CD4-positive, alpha-beta T cell (primary cell): ENCODE data around the gene EPHB1. TPM values are rescaled to one million over a fixed set of nuclear protein-coding genes. Genes with fewer than 3 reads are reported as not detected.

Experiments
- ATAC-seq: fragments of 200-7000 bp; cut with Tn5 transposase; one replicate; pipeline ENCODE4 v1.10.0; 2022; ENCODE audit warnings: mild to moderate bottlenecking; ENCODE audit not compliant: poor library complexity
- CTCF ChIA-PET: fragments of 350-600 bp; sonication (Branson Sonifier 250); formaldehyde crosslinking; loops from one replicate; lab custom pipeline; 2021; ENCODE audit warnings: antibody characterized with exemption, inconsistent platforms; lab: Charles Lee
- POLR2A ChIA-PET: fragments of 350-600 bp; sonication (Branson Sonifier 250); formaldehyde crosslinking; loops from one replicate; lab custom pipeline; 2021; ENCODE audit warnings: antibody characterized with exemption, inconsistent platforms; lab: Charles Lee
- DNase-seq, 14 experiments: peaks; one replicate each; pipeline ENCODE4 v3.0.0-alpha.2; 2013 to 2020; ENCODE audit warnings: mixed read lengths in 2 of 14
- H3K27ac ChIP-seq, 2 donors: one replicate each; pipeline versions ENCODE4 v1.5.1 to v1.7.0; 2013; ENCODE audit warnings: low read length in 2 of 2, low read depth in 1 of 2, mild to moderate bottlenecking in 1 of 2
- H3K27me3 ChIP-seq, 2 experiments: 1 replicate in 1 of 2; 2 replicates in 1 of 2; pipeline versions ENCODE4 v1.6.1 to v1.7.0; 2013; ENCODE audit warnings: low read length in 2 of 2, control low read depth in 1 of 2, mild to moderate bottlenecking in 1 of 2, moderate library complexity in 1 of 2; ENCODE audit not compliant: insufficient read depth in 2 of 2, control insufficient read depth in 1 of 2
- H3K36me3 ChIP-seq: one replicate; pipeline ENCODE4 v1.6.1; 2013; ENCODE audit warnings: low read length, control low read depth; ENCODE audit not compliant: insufficient read depth
- H3K4me1 ChIP-seq: one replicate; pipeline ENCODE4 v1.6.1; 2013; ENCODE audit warnings: low read length, control low read depth; ENCODE audit not compliant: insufficient read depth
- H3K4me3 ChIP-seq: one replicate; pipeline ENCODE4 v1.5.1; 2013; ENCODE audit warnings: mild to moderate bottlenecking, low read length, moderate library complexity
- H3K9me3 ChIP-seq, 2 experiments: 1 replicate in 1 of 2; 2 replicates in 1 of 2; pipeline versions ENCODE4 v1.6.1 to v1.7.0; 2013; ENCODE audit warnings: low read length in 2 of 2, mild to moderate bottlenecking in 2 of 2, control low read depth in 1 of 2, moderate library complexity in 1 of 2; ENCODE audit not compliant: control insufficient read depth in 1 of 2, insufficient read depth in 1 of 2
- H3K27ac Mint-ChIP-seq: one replicate; pipeline ENCODE4 v1.8.0; 2020; ENCODE audit warnings: mixed read lengths
- H3K27me3 Mint-ChIP-seq: one replicate; pipeline ENCODE4 v1.8.0; 2021; ENCODE audit warnings: mixed read lengths
- H3K36me3 Mint-ChIP-seq: one replicate; pipeline ENCODE4 v1.8.0; 2021; ENCODE audit warnings: low read depth, mixed read lengths
- H3K4me1 Mint-ChIP-seq: one replicate; pipeline ENCODE4 v1.8.0; 2021; ENCODE audit warnings: low read depth, mixed read lengths
- H3K4me3 Mint-ChIP-seq: one replicate; pipeline ENCODE4 v1.8.0; 2020; ENCODE audit warnings: mild to moderate bottlenecking, mixed read lengths
- H3K9me3 Mint-ChIP-seq: one replicate; pipeline ENCODE4 v1.8.0; 2020; ENCODE audit warnings: mixed read lengths
- intact Hi-C, 2 experiments: fragments of 100-400 bp; cut with DNase I in 1 of 2; cut with micrococcal nuclease in 1 of 2; formaldehyde crosslinking; loops; one replicate each; pipeline versions ENCODE4 v1.15.1 to v1.9.0; 2023 to 2025; cut with DNase I, micrococcal nuclease
- total RNA-seq, 174 experiments: library from RNA in 2 of 174; stranded (reverse) in 2 of 174; gene quantifications; one replicate each; pipeline ENCODE4 v1.2.3 and lab custom pipeline; 2021 to 2026
- TF ChIP-seq, protein P1 (sequence below): fragments of 200-600 bp; IDR thresholded peaks from one replicate; pipeline ENCODE4 v1.8.0; 2022; ENCODE audit warnings: antibody characterized with exemption, mild to moderate bottlenecking

Gene EPHB1
- total RNA-seq, 2 experiments from 2014 or later: 0.08 to 0.49 TPM

DNA sequence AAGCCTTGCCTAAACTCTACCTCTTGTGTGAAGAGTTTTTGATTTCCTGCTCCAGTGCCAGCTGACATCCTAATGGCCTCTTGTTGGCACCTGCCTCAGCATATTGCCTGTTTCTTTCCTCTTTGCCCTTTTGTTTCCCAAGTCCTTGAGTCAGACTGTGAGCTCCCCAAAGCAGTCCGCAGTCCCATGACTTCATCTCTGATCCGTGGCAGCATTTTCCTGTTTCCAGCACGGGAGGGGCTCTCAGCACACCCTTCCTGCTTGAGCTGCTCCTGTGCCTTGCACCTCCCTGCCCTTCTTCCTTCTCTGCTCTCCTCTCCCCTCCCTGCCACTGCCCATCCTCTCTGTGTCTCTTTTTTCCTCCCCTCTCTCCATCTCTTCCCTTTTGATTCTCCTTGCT, 179.6 kb downstream of the EPHB1 start:
- H3K36me3 ChIP-seq: no peaks in the 10 kb centered on the region
- H3K27me3 Mint-ChIP-seq: no peaks in the 10 kb centered on the region

DNA sequence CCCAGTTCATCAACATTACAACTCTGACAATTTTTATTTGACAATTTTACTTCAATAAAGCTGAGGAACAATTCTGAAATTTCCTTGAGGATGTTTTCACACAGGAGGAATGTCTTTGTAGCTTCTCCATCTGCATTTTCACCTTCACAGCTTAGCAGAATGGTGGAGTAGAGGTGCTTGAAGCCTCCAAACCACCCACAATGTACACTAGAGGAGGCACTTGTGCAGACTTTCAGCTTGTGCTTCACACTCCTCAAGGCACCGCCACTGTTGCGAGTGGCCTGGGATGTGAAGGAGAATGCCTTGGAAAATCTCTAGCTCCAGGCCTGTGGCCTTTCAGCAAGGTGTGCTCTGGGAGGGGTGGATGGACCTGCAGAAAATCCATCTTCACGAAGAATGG, 181.9 kb downstream of the EPHB1 start:
- no peak overlapping the region for H3K4me3 Mint-ChIP-seq
- ATAC-seq (no peak), DNase-seq (no peak)
- no peak overlapping the region for H3K27ac ChIP-seq
- H3K9me3 Mint-ChIP-seq: no peaks in the 10 kb centered on the region
- ChIA-PET CTCF (no interaction called here), POLR2A (no interaction called here)
- no peaks in the 10 kb centered on the region for H3K4me1 ChIP-seq
- no peaks in the 10 kb centered on the region for H3K27me3 Mint-ChIP-seq
- intact Hi-C loops: no loop called here
- H3K36me3 ChIP-seq: no peaks in the 10 kb centered on the region
- H3K4me1 Mint-ChIP-seq: no peaks in the 10 kb centered on the region
- H3K27me3 ChIP-seq: no peaks in the 10 kb centered on the region
- H3K27ac Mint-ChIP-seq: no peak overlapping the region
- H3K4me3 ChIP-seq: no peak overlapping the region
- TF ChIP-seq, protein P1, sequence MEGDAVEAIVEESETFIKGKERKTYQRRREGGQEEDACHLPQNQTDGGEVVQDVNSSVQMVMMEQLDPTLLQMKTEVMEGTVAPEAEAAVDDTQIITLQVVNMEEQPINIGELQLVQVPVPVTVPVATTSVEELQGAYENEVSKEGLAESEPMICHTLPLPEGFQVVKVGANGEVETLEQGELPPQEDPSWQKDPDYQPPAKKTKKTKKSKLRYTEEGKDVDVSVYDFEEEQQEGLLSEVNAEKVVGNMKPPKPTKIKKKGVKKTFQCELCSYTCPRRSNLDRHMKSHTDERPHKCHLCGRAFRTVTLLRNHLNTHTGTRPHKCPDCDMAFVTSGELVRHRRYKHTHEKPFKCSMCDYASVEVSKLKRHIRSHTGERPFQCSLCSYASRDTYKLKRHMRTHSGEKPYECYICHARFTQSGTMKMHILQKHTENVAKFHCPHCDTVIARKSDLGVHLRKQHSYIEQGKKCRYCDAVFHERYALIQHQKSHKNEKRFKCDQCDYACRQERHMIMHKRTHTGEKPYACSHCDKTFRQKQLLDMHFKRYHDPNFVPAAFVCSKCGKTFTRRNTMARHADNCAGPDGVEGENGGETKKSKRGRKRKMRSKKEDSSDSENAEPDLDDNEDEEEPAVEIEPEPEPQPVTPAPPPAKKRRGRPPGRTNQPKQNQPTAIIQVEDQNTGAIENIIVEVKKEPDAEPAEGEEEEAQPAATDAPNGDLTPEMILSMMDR: no peak
- H3K36me3 Mint-ChIP-seq: no peaks in the 10 kb centered on the region
- no peaks in the 10 kb centered on the region for H3K9me3 ChIP-seq

More for the DNA sequence above, 179.6 kb downstream of the EPHB1 start:
- Histone ChIP-seq H3K4me1 (no peaks in the 10 kb centered on the region), H3K27ac (no peak overlapping the region), H3K9me3 (no peaks in the 10 kb centered on the region), H3K27me3 (no peaks in the 10 kb centered on the region), H3K4me3 (no peak overlapping the region)
- CTCF ChIA-PET: no interaction called here
- H3K27ac Mint-ChIP-seq: no peak overlapping the region
- ATAC-seq: no peak
- POLR2A ChIA-PET: no interaction called here
- TF ChIP-seq, protein P1: no peak
- no peaks in the 10 kb centered on the region for H3K9me3 Mint-ChIP-seq
- H3K4me3 Mint-ChIP-seq: no peak overlapping the region
- H3K36me3 Mint-ChIP-seq: no peaks in the 10 kb centered on the region
- no peak for DNase-seq
- intact Hi-C loops: no loop called here
- no peaks in the 10 kb centered on the region for H3K4me1 Mint-ChIP-seq

DNA sequence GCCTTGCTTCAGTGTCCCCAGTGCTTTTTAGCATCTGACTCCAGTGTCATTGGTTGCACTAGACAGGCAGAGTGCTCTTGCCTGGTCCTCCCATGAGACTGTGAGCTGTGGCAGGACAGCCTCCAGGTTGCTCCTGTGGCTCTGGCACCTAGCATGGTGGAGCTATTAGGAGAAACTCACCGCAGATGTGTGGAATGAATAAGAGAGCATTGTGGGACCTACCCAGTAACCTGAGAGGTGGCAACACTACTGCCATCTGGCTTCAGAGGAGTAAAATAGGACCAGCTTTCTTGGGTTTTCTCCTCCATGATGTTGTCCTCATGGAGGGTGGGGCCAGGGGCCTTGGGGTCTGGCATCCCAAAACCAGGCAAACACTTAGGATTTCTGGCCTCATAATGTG, 183.6 kb downstream of the EPHB1 start:
- DNase-seq (no peak), ATAC-seq (no peak)
- no peaks in the 10 kb centered on the region for H3K4me1 Mint-ChIP-seq
- no peak overlapping the region for H3K27ac ChIP-seq
- H3K9me3 ChIP-seq: no peaks in the 10 kb centered on the region
- H3K4me3 Mint-ChIP-seq: no peak overlapping the region
- ChIA-PET POLR2A (no interaction called here), CTCF (no interaction called here)
- no peaks in the 10 kb centered on the region for H3K27me3 Mint-ChIP-seq
- no peak overlapping the region for H3K27ac Mint-ChIP-seq
- H3K4me1 ChIP-seq: no peaks in the 10 kb centered on the region
- TF ChIP-seq, protein P1: no peak
- no peak overlapping the region for H3K4me3 ChIP-seq
- H3K36me3 ChIP-seq: no peaks in the 10 kb centered on the region
- H3K27me3 ChIP-seq: no peaks in the 10 kb centered on the region
- H3K9me3 Mint-ChIP-seq: no peaks in the 10 kb centered on the region
- intact Hi-C loops: no loop called here
- H3K36me3 Mint-ChIP-seq: no peaks in the 10 kb centered on the region
